Measurements from ENCODE around the gene LAMB1. TPM values are rescaled to one million over a fixed set of nuclear protein-coding genes. Genes with fewer than 3 reads are reported as not detected.

Gene LAMB1
- total RNA-seq, 5 donors from 2014 or later (not counting 1 experiment from before 2014, with no cell fraction given) = 0.56 to 1.4 (median 1.0) TPM; not detected in 2

- Histone ChIP-seq H3K4me3 (ENCODE audit: control insufficient read depth in 1 of 2, extremely low read depth in 1 of 2, low read length in 1 of 2) (no peak overlapping the region), H3K27me3 (replicated peaks in 1 of 2; ENCODE audit: control insufficient read depth in 2 of 2, extremely low read depth in 1 of 2, insufficient read depth in 2 of 2, low read length in 1 of 2) (peaks cover 0 to 15% of the 10 kb centered on the region in 2 experiments), H3K4me1 (ENCODE audit: control insufficient read depth in 1 of 2, extremely low read depth in 1 of 2, insufficient read depth in 2 of 2, low read length in 2 of 2) (no peaks in the 10 kb centered on the region), H3K27ac (ENCODE audit: low read length) (no peak overlapping the region), H3K36me3 (ENCODE audit: control insufficient read depth in 2 of 2, extremely low read depth in 1 of 2, insufficient read depth in 1 of 2, low read length in 1 of 2) (no peaks in the 10 kb centered on the region), H3K9me3 (no peaks in the 10 kb centered on the region)
- no CpG with 5 or more reads among the region's 1 CpG for WGBS (ENCODE audit: insufficient coverage)
- H3K27me3 Mint-ChIP-seq = peaks cover 36% of the 10 kb centered on the region in 2 donors
- H3K27ac Mint-ChIP-seq = no peak overlapping the region
- no peak overlapping the region for H3K4me3 Mint-ChIP-seq
- H3K9me3 Mint-ChIP-seq = no peaks in the 10 kb centered on the region
- POLR2A ChIA-PET = no interaction called here
- DNase-seq (no peak), ATAC-seq (replicated peaks in 1 of 4) (no peak)
- no peaks in the 10 kb centered on the region for H3K36me3 Mint-ChIP-seq
- no peaks in the 10 kb centered on the region for H3K4me1 Mint-ChIP-seq
- CTCF ChIA-PET = interaction anchor here in 1 of 2 donors (0.5 kb wide), 1 partner anchor 11 kb away, joined by 4 read pairs; no protein-coding TSS in a partner anchor
Measured at GRCh38 chr7:107993891-107994291, 9.1 kb downstream of the LAMB1 start.

- Histone ChIP-seq H3K36me3 (ENCODE audit: control insufficient read depth in 2 of 2, extremely low read depth in 1 of 2, insufficient read depth in 1 of 2, low read length in 1 of 2) (no peaks in the 10 kb centered on the region), H3K27me3 (replicated peaks in 1 of 2; ENCODE audit: control insufficient read depth in 2 of 2, extremely low read depth in 1 of 2, insufficient read depth in 2 of 2, low read length in 1 of 2) (peaks cover 0 to 15% of the 10 kb centered on the region in 2 experiments), H3K9me3 (no peaks in the 10 kb centered on the region), H3K4me1 (ENCODE audit: control insufficient read depth in 1 of 2, extremely low read depth in 1 of 2, insufficient read depth in 2 of 2, low read length in 2 of 2) (no peaks in the 10 kb centered on the region), H3K27ac (ENCODE audit: low read length) (no peak overlapping the region), H3K4me3 (ENCODE audit: control insufficient read depth in 1 of 2, extremely low read depth in 1 of 2, low read length in 1 of 2) (no peak overlapping the region)
- DNase-seq (no peak), ATAC-seq (replicated peaks in 1 of 4) (no peak)
- 83% methylated on average over 4 of the region's 9 CpGs for WGBS (ENCODE audit: insufficient coverage)
- no peaks in the 10 kb centered on the region for H3K36me3 Mint-ChIP-seq
- no peak overlapping the region for H3K4me3 Mint-ChIP-seq
- ChIA-PET CTCF (no interaction called here), POLR2A (no interaction called here)
- H3K27me3 Mint-ChIP-seq = peaks cover 33 to 43% of the 10 kb centered on the region in 2 donors
- no peaks in the 10 kb centered on the region for H3K9me3 Mint-ChIP-seq
- H3K4me1 Mint-ChIP-seq = no peaks in the 10 kb centered on the region
- no peak overlapping the region for H3K27ac Mint-ChIP-seq
Measured at GRCh38 chr7:107989618-107990373, 13.2 kb downstream of the LAMB1 start.

- H3K9me3 Mint-ChIP-seq = no peaks in the 10 kb centered on the region
- no peak overlapping the region for H3K4me3 Mint-ChIP-seq
- POLR2A ChIA-PET = interaction anchor here in 1 of 2 donors (0.7 kb wide), 1 partner anchor 14 kb away, joined by 10 read pairs; no protein-coding TSS in a partner anchor
- DNase-seq (no peak), ATAC-seq (replicated peaks in 1 of 4) (no peak)
- Histone ChIP-seq H3K27me3 (replicated peaks in 1 of 2; ENCODE audit: control insufficient read depth in 2 of 2, extremely low read depth in 1 of 2, insufficient read depth in 2 of 2, low read length in 1 of 2) (no peaks in the 10 kb centered on the region), H3K9me3 (no peaks in the 10 kb centered on the region), H3K27ac (ENCODE audit: low read length) (no peak overlapping the region), H3K36me3 (ENCODE audit: control insufficient read depth in 2 of 2, extremely low read depth in 1 of 2, insufficient read depth in 1 of 2, low read length in 1 of 2) (no peaks in the 10 kb centered on the region), H3K4me3 (ENCODE audit: control insufficient read depth in 1 of 2, extremely low read depth in 1 of 2, low read length in 1 of 2) (no peak overlapping the region), H3K4me1 (ENCODE audit: control insufficient read depth in 1 of 2, extremely low read depth in 1 of 2, insufficient read depth in 2 of 2, low read length in 2 of 2) (no peaks in the 10 kb centered on the region)
- peaks cover 10 to 19% of the 10 kb centered on the region in 2 donors for H3K27me3 Mint-ChIP-seq
- H3K36me3 Mint-ChIP-seq = no peaks in the 10 kb centered on the region
- CTCF ChIA-PET = interaction anchor here in 1 of 2 donors (0.6 kb wide), 1 partner anchor 440 kb away, joined by 4 read pairs; no protein-coding TSS in a partner anchor
- no peak overlapping the region for H3K27ac Mint-ChIP-seq
- H3K4me1 Mint-ChIP-seq = no peaks in the 10 kb centered on the region
- 71% methylated on average over 1 of the region's 2 CpGs for WGBS (ENCODE audit: insufficient coverage)
Measured at GRCh38 chr7:107982918-107983389, 20.0 kb downstream of the LAMB1 start.

GRCh38 chr7:107982042-107982840 lies 20.7 kb downstream of the LAMB1 start:
- H3K4me1 ChIP-seq (ENCODE audit: control insufficient read depth in 1 of 2, extremely low read depth in 1 of 2, insufficient read depth in 2 of 2, low read length in 2 of 2) = no peaks in the 10 kb centered on the region
- no peak overlapping the region for H3K4me3 ChIP-seq (ENCODE audit: control insufficient read depth in 1 of 2, extremely low read depth in 1 of 2, low read length in 1 of 2)
- ATAC-seq (replicated peaks in 1 of 4) (no peak), DNase-seq (no peak)
- H3K27ac Mint-ChIP-seq = no peak overlapping the region
- H3K9me3 ChIP-seq = no peaks in the 10 kb centered on the region
- no peaks in the 10 kb centered on the region for H3K36me3 Mint-ChIP-seq
- no peak overlapping the region for H3K27ac ChIP-seq (ENCODE audit: low read length)
- peaks cover 14% of the 10 kb centered on the region in 2 donors for H3K27me3 Mint-ChIP-seq
- no peak overlapping the region for H3K4me3 Mint-ChIP-seq
- H3K9me3 Mint-ChIP-seq = no peaks in the 10 kb centered on the region
- H3K27me3 ChIP-seq (replicated peaks in 1 of 2; ENCODE audit: control insufficient read depth in 2 of 2, extremely low read depth in 1 of 2, insufficient read depth in 2 of 2, low read length in 1 of 2) = no peaks in the 10 kb centered on the region
- POLR2A ChIA-PET = no interaction called here
- CTCF ChIA-PET = no interaction called here
- no peaks in the 10 kb centered on the region for H3K36me3 ChIP-seq (ENCODE audit: control insufficient read depth in 2 of 2, extremely low read depth in 1 of 2, insufficient read depth in 1 of 2, low read length in 1 of 2)
- 89% methylated on average over 7 of the region's 9 CpGs for WGBS (ENCODE audit: insufficient coverage)
- no peaks in the 10 kb centered on the region for H3K4me1 Mint-ChIP-seq

- Histone ChIP-seq H3K27me3 (replicated peaks in 1 of 2; ENCODE audit: control insufficient read depth in 2 of 2, extremely low read depth in 1 of 2, insufficient read depth in 2 of 2, low read length in 1 of 2) (no peaks in the 10 kb centered on the region), H3K36me3 (ENCODE audit: control insufficient read depth in 2 of 2, extremely low read depth in 1 of 2, insufficient read depth in 1 of 2, low read length in 1 of 2) (no peaks in the 10 kb centered on the region), H3K4me3 (ENCODE audit: control insufficient read depth in 1 of 2, extremely low read depth in 1 of 2, low read length in 1 of 2) (no peak overlapping the region), H3K27ac (ENCODE audit: low read length) (no peak overlapping the region), H3K9me3 (no peaks in the 10 kb centered on the region), H3K4me1 (ENCODE audit: control insufficient read depth in 1 of 2, extremely low read depth in 1 of 2, insufficient read depth in 2 of 2, low read length in 2 of 2) (no peaks in the 10 kb centered on the region)
- WGBS (ENCODE audit: insufficient coverage) = 83% methylated on average over 1 of the region's 4 CpGs
- no peaks in the 10 kb centered on the region for H3K36me3 Mint-ChIP-seq
- H3K9me3 Mint-ChIP-seq = no peaks in the 10 kb centered on the region
- no peak overlapping the region for H3K4me3 Mint-ChIP-seq
- H3K27ac Mint-ChIP-seq = no peak overlapping the region
- DNase-seq (no peak), ATAC-seq (replicated peaks in 1 of 4) (no peak)
- H3K27me3 Mint-ChIP-seq = peaks cover 7 to 10% of the 10 kb centered on the region in 2 donors
- no peaks in the 10 kb centered on the region for H3K4me1 Mint-ChIP-seq
- ChIA-PET POLR2A (interaction anchor here in 1 of 2 donors (0.7 kb wide), 1 partner anchor 49 kb away, joined by 4 read pairs; no protein-coding TSS in a partner anchor), CTCF (no interaction called here)
Measured at GRCh38 chr7:107981466-107981865, 21.5 kb downstream of the LAMB1 start.

GRCh38 chr7:107980671-107981190 lies 22.2 kb downstream of the LAMB1 start:
- ChIA-PET CTCF (interaction anchor here in 1 of 2 donors (0.6 kb wide), 1 partner anchor 11 kb away, joined by 5 read pairs; no protein-coding TSS in a partner anchor), POLR2A (interaction anchor here in 1 of 2 donors (0.6 kb wide), 1 partner anchor 10 kb away, joined by 7 read pairs; no protein-coding TSS in a partner anchor)
- H3K4me3 Mint-ChIP-seq = no peak overlapping the region
- no peak for DNase-seq
- no peaks in the 10 kb centered on the region for H3K4me1 Mint-ChIP-seq
- H3K27me3 ChIP-seq (replicated peaks in 1 of 2; ENCODE audit: control insufficient read depth in 2 of 2, extremely low read depth in 1 of 2, insufficient read depth in 2 of 2, low read length in 1 of 2) = no peaks in the 10 kb centered on the region
- no peaks in the 10 kb centered on the region for H3K36me3 ChIP-seq (ENCODE audit: control insufficient read depth in 2 of 2, extremely low read depth in 1 of 2, insufficient read depth in 1 of 2, low read length in 1 of 2)
- H3K4me3 ChIP-seq (ENCODE audit: control insufficient read depth in 1 of 2, extremely low read depth in 1 of 2, low read length in 1 of 2) = no peak overlapping the region
- ATAC-seq (replicated peaks in 1 of 4) = no peak
- H3K9me3 Mint-ChIP-seq = no peaks in the 10 kb centered on the region
- no peak overlapping the region for H3K27ac ChIP-seq (ENCODE audit: low read length)
- H3K27me3 Mint-ChIP-seq = peaks cover 7 to 10% of the 10 kb centered on the region in 2 donors
- H3K4me1 ChIP-seq (ENCODE audit: control insufficient read depth in 1 of 2, extremely low read depth in 1 of 2, insufficient read depth in 2 of 2, low read length in 2 of 2) = no peaks in the 10 kb centered on the region
- H3K27ac Mint-ChIP-seq = no peak overlapping the region
- no peaks in the 10 kb centered on the region for H3K9me3 ChIP-seq
- no peaks in the 10 kb centered on the region for H3K36me3 Mint-ChIP-seq
- WGBS (ENCODE audit: insufficient coverage) = 85% methylated on average over 4 of the region's 8 CpGs

All from T-cell (primary cell).